ENCODE results near the gene PPP1R1B.

The PPP1R1B gene

DNA sequence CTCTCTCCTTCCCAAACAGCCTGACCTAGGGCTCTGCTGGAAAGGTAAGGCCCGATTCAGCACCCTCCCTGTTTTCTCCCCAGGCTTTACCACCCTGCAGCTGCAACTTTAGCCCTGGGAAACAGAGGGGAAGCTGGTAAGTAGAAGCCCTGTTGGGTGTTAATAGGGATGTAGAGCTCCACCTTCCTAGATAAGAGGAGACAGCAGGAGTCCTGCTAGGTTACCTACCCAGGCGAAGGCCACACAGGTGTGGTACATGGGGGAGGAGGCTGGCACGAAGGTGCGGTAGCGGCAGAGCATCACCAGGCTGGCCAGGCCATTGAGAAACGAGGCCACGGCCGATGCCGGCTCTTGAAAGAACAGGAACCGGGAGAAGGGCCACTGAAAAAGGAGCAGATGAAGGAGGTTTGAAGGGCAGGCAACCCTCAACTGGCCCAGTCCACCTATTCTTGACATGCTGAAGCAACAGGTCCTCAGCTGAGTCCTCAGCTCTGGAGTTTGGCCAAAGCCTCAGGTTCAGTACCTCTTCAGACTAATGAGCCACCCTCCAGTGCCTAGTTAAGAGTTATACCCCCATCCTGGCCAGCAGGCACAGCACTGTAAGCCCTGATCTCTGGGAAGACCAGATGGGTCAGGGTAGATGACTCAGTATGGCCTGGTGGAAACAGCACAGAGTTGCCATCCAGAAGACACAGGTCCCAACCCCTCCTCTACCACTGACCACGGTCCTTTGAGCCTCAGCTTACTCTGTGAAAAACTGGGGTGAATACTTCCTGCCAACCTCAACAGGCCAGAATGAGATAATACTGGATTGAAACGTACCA is 57.8 kb downstream of the PPP1R1B start:
- DNase-seq (ENCODE audit: low spot score) = no peak
